CD4-positive, alpha-beta T cell (primary cell): ENCODE measurements around the gene BTNL9. TPM values are rescaled to one million over a fixed set of nuclear protein-coding genes. Genes with fewer than 3 reads are reported as not detected.

Experiments used
- ATAC-seq: fragments of 200-7000 bp; cut with Tn5 transposase; one replicate; pipeline ENCODE4 v1.10.0; 2022; ENCODE audit warnings: mild to moderate bottlenecking; ENCODE audit not compliant: poor library complexity
- CTCF ChIA-PET: fragments of 350-600 bp; sonication (Branson Sonifier 250); formaldehyde crosslinking; loops from one replicate; lab custom pipeline; 2021; ENCODE audit warnings: antibody characterized with exemption, inconsistent platforms; lab: Charles Lee
- POLR2A ChIA-PET: fragments of 350-600 bp; sonication (Branson Sonifier 250); formaldehyde crosslinking; loops from one replicate; lab custom pipeline; 2021; ENCODE audit warnings: antibody characterized with exemption, inconsistent platforms; lab: Charles Lee
- DNase-seq, 14 experiments: peaks; one replicate each; pipeline ENCODE4 v3.0.0-alpha.2; 2013 to 2020; ENCODE audit warnings: mixed read lengths in 2 of 14
- H3K27ac ChIP-seq, 2 donors: one replicate each; pipeline versions ENCODE4 v1.5.1 to v1.7.0; 2013; ENCODE audit warnings: low read length in 2 of 2, low read depth in 1 of 2, mild to moderate bottlenecking in 1 of 2
- H3K27me3 ChIP-seq, 2 experiments: 1 replicate in 1 of 2; 2 replicates in 1 of 2; pipeline versions ENCODE4 v1.6.1 to v1.7.0; 2013; ENCODE audit warnings: low read length in 2 of 2, control low read depth in 1 of 2, mild to moderate bottlenecking in 1 of 2, moderate library complexity in 1 of 2; ENCODE audit not compliant: insufficient read depth in 2 of 2, control insufficient read depth in 1 of 2
- H3K36me3 ChIP-seq: one replicate; pipeline ENCODE4 v1.6.1; 2013; ENCODE audit warnings: low read length, control low read depth; ENCODE audit not compliant: insufficient read depth
- H3K4me1 ChIP-seq: one replicate; pipeline ENCODE4 v1.6.1; 2013; ENCODE audit warnings: low read length, control low read depth; ENCODE audit not compliant: insufficient read depth
- H3K4me3 ChIP-seq: one replicate; pipeline ENCODE4 v1.5.1; 2013; ENCODE audit warnings: mild to moderate bottlenecking, low read length, moderate library complexity
- H3K9me3 ChIP-seq, 2 experiments: 1 replicate in 1 of 2; 2 replicates in 1 of 2; pipeline versions ENCODE4 v1.6.1 to v1.7.0; 2013; ENCODE audit warnings: low read length in 2 of 2, mild to moderate bottlenecking in 2 of 2, control low read depth in 1 of 2, moderate library complexity in 1 of 2; ENCODE audit not compliant: control insufficient read depth in 1 of 2, insufficient read depth in 1 of 2
- H3K27ac Mint-ChIP-seq: one replicate; pipeline ENCODE4 v1.8.0; 2020; ENCODE audit warnings: mixed read lengths
- H3K27me3 Mint-ChIP-seq: one replicate; pipeline ENCODE4 v1.8.0; 2021; ENCODE audit warnings: mixed read lengths
- H3K36me3 Mint-ChIP-seq: one replicate; pipeline ENCODE4 v1.8.0; 2021; ENCODE audit warnings: low read depth, mixed read lengths
- H3K4me1 Mint-ChIP-seq: one replicate; pipeline ENCODE4 v1.8.0; 2021; ENCODE audit warnings: low read depth, mixed read lengths
- H3K4me3 Mint-ChIP-seq: one replicate; pipeline ENCODE4 v1.8.0; 2020; ENCODE audit warnings: mild to moderate bottlenecking, mixed read lengths
- H3K9me3 Mint-ChIP-seq: one replicate; pipeline ENCODE4 v1.8.0; 2020; ENCODE audit warnings: mixed read lengths
- CTCF ChIP-seq: fragments of 200-600 bp; IDR thresholded peaks from one replicate; pipeline ENCODE4 v1.8.0; 2022; ENCODE audit warnings: antibody characterized with exemption, mild to moderate bottlenecking
- intact Hi-C, 2 experiments: fragments of 100-400 bp; cut with DNase I in 1 of 2; cut with micrococcal nuclease in 1 of 2; formaldehyde crosslinking; loops; one replicate each; pipeline versions ENCODE4 v1.15.1 to v1.9.0; 2023 to 2025; cut with DNase I, micrococcal nuclease
- microRNA-seq: library from miRNA; unstranded; fragments of <30 nt; microRNA quantifications from one replicate; pipeline ENCODE4 v1.2.0, GENCODE V29; 2021; ENCODE audit warnings: borderline microRNAs expressed, borderline replicate concordance
- total RNA-seq, 174 experiments: library from RNA in 2 of 174; stranded (reverse) in 2 of 174; gene quantifications; one replicate each; pipeline ENCODE4 v1.2.3 and lab custom pipeline; 2021 to 2026

The BTNL9 gene
- total RNA-seq, 2 experiments from 2014 or later, result not detected

- ChIA-PET POLR2A (no interaction called here), CTCF (no interaction called here)
- DNase-seq, result no peak
- Mint-ChIP-seq H3K9me3 (no peaks in the 10 kb centered on the region), H3K27ac (no peak overlapping the region), H3K27me3 (peaks cover 91% of the 10 kb centered on the region), H3K4me1 (no peaks in the 10 kb centered on the region), H3K4me3 (no peak overlapping the region), H3K36me3 (no peaks in the 10 kb centered on the region)
- H3K4me3 ChIP-seq, result no peak overlapping the region
- no peak overlapping the region for H3K27ac ChIP-seq
- no peaks in the 10 kb centered on the region for H3K36me3 ChIP-seq
- peaks cover 7% of the 10 kb centered on the region for H3K4me1 ChIP-seq
- no peak for ATAC-seq
- intact Hi-C loops, result no loop called here
- peaks cover 0 to 21% of the 10 kb centered on the region in 2 experiments for H3K9me3 ChIP-seq
- peaks cover 49 to 86% of the 10 kb centered on the region in 2 experiments for H3K27me3 ChIP-seq
- no peak for TF ChIP-seq CTCF
Measured at GRCh38 chr5:181111010-181111409, 70.9 kb downstream of the BTNL9 start.

Small RNA genes lying within 50 kb of the gene (microRNA-seq; reads per million reads assigned to microRNA genes)
- gene MIR8089, result not detected

Other genes with a start within 250 kb of the BTNL9 start
- gene MGAT1, start 237.5 kb upstream of the BTNL9 start, total RNA-seq, result 10 to 100 TPM; 49.0 to 60.2 TPM
- gene ZFP62, start 179.0 kb upstream of the BTNL9 start, total RNA-seq, result 10 to 100 TPM; 22.6 to 24.9 TPM
- gene BTNL8, start 141.1 kb upstream of the BTNL9 start, total RNA-seq, result not detected
- not detected for gene BTNL3, start 51.4 kb upstream of the BTNL9 start, total RNA-seq
- gene OR2V1, start 90.9 kb downstream of the BTNL9 start, total RNA-seq, result not detected
- not detected for gene OR2V2, start 107.3 kb downstream of the BTNL9 start, total RNA-seq
- gene TRIM7, start 164.9 kb downstream of the BTNL9 start, total RNA-seq, result 1 to 10 TPM; 3.4 to 3.8 TPM
- 10 to 100 TPM; 21.4 to 24.0 TPM for gene TRIM41, start 183.0 kb downstream of the BTNL9 start, total RNA-seq
- 1,000 to 10,000 TPM; 2,499 to 2,682 TPM for gene RACK1, start 203.6 kb downstream of the BTNL9 start, total RNA-seq
- gene TRIM52, start 220.9 kb downstream of the BTNL9 start, total RNA-seq, result 10 to 100 TPM; 35.9 to 37.6 TPM